SHP77 (cell line): Measurements from ENCODE around the gene EFNB2.

Experiments used
- DNase-seq, 2 experiments: peaks; one replicate each; lab custom pipeline; 2025; lab: John Stamatoyannopoulos, UW

The EFNB2 gene, protein sequence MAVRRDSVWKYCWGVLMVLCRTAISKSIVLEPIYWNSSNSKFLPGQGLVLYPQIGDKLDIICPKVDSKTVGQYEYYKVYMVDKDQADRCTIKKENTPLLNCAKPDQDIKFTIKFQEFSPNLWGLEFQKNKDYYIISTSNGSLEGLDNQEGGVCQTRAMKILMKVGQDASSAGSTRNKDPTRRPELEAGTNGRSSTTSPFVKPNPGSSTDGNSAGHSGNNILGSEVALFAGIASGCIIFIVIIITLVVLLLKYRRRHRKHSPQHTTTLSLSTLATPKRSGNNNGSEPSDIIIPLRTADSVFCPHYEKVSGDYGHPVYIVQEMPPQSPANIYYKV

DNA sequence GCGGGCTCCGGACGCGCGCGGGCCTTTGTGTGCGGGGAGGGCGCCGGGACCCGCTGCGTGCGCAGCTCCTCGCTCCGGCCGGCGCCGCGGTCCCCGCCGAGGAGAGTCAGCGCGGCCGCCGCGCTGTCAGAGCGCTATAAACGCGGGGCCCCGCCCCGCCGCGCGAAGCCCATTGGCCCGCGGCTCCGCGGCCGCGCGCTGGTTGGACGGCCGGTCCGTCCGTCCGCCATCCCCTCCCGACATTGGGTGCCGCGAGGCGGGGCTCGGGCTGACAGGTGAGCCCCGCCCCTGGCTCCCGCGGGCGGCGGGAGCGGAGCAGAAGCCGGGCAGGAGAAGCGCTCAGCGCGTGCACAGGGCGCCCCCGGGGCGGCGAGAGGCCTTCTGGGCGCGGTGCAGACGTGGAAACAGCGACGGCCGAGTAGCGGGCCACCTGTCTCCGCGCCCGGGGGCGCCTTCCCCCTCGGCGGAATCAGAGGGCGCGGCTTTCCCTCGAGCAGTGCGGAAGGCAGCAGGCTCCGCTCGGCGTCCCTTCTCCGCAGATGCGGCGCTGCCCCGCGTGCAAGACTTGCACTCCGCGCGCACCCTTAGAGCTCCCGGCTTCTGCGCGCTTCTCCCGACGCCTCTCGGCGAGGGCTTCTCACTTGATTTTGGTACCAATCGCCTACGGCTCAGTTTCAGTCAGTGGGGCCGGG, at the start of gene EFNB2:
Gene EFNB2, minus strand, starts transcription at position 111 of the 692 bp plus-strand sequence. CDS start 698 bp downstream, outside the sequence.
- peak; percentile 90 to 96 for DNase-seq

DNA sequence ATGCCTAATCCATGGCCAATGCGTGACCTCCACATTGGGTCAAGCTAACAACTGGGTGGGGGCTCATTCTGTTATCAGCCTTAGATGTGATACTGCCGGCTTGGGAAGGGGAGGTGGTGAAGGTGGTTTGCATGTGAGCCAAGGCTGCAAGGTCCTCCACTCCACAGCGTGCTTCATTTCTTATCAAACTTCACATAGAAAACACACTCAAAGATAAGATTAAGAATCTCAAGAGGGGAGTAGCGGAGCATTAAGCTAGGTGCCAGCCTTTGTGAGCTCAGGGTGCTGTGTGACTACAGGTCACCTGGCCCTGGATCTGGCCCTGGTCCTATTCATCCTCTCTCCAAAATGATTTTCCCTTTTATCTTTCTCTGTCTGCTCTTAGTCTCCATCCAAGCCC, 45.8 kb upstream of the EFNB2 start:
- no peak for DNase-seq

DNA sequence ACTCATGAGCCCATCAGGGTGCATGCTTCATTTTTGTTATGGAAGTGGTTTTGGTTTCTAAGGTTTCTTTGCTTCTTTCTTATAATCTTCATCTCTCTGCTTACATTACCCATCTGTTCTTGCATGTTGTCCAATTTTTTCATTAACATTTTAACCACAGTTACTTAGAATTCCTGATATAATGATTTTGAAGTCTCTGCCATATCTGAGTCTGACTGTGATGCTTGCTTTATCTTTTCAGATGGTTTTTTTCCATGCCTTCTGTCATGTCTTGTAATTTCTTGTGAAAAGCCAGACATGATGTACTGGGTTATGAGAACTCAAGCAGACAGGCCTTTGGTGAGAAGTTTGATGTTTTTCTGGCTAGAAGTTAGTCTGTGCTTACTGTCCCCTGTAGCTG, 40.4 kb upstream of the EFNB2 start:
- DNase-seq = no peak

DNA sequence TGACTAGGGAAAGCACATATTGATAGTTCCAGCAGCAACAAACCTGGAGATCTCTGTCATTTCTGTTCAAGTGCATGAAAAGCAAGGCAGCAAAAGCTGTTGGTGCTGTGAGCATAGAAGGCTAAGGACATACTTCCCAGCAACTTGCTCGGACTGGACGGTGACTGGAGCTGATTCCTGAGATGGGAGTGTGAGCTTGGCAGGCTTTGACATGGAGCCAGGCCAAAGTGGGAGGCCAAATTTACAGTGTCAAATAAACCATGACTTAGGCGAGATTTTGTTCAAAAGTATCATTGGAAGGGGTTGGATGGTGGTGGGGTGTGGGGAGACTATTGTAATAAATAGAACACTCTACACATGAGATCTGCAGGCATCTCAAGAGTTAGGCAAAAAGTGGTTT, 38.4 kb upstream of the EFNB2 start:
- DNase-seq = no peak

DNA sequence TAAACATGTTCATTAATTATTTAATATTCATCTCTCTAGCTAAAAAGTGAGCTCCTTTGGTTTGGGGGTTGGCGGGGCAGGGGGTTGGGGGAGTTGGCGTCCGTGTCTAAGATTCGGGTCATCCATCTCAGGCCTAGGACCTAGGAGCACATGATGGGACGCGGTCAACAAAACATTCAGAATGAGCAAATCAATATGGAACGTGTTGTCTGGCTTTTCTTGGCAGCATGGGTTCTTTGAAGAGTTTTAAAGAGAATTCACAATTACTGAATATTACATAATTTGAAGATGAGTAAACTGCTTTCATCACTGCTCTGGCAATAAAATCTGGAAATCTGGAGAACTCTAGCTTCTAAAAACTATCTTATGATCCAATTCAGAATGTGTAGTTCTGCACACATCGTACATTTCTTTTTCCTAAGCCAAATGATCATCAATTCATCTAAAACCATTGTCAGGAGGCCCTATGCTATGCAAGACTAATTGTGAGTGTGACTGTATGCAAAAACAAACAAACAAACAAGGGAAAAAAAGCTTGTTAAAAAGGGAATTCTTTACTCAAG, 37.9 kb upstream of the EFNB2 start:
- DNase-seq = no peak

DNA sequence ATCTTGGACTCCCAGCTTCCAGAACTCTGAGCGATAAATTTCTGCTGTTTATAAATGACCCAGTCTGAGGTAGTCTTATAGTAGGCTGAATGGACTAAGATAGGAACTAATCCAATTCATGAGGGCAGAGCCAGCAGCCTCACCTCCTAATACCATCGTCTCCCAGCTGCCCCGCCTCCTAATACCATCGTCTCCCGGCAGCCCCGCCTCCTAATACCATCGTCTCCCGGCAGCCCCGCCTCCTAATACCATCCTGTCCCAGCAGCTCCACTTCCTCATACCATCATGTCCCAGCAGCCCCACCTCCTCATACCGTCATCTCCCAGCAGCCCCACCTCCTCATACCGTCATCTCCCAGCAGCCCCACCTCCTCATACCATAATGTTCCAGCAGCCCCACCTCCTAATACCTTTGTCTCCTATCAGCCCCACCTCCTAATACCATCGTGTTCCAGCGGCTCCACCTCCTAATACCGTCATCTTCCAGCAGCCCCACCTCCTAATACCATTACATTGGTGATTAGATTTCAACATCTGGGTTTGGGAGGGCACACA, 34.9 kb upstream of the EFNB2 start:
- DNase-seq = peak; percentile 70 to 86

DNA sequence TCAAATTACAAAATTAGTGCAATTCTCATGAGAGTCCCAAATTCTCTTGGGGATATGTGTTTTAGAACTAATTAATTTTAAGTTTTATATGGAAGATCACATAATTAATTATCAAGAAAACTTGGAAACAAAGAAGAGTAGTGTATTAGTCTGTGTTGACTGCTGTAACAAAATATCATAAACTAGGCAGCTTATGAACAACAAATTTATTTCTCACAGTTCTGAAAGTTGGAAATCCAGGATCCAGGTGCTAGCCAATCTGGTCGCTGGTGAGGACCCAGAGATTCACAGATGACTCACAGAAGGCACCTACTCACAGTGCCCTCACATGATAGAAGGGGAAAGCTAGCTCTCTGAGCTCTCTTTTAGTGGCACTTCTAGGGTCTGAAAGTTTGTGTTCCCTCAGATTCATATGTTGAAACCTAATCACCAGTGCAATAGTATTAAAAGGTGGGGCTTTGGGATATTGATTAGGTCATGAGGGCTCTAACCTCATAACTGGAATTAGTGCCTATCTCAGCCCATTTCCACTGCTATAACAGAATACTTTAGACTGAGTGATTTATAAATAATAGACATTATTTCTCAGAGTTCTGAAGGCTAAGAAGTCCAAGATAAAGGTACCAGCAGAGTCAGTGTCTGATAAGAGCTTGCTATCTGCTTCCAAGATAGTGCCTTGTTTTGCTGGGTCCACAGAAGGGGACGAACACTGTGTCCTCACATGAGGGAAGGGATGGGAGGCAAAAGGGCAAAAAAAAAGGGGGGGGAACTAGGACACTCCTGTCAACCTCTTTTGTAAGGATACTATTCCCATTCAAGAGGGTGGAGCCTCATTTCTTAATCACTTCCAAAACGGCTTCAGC, 34.0 kb upstream of the EFNB2 start:
- peak in 1 of 2 experiments; percentile 4 for DNase-seq

DNA sequence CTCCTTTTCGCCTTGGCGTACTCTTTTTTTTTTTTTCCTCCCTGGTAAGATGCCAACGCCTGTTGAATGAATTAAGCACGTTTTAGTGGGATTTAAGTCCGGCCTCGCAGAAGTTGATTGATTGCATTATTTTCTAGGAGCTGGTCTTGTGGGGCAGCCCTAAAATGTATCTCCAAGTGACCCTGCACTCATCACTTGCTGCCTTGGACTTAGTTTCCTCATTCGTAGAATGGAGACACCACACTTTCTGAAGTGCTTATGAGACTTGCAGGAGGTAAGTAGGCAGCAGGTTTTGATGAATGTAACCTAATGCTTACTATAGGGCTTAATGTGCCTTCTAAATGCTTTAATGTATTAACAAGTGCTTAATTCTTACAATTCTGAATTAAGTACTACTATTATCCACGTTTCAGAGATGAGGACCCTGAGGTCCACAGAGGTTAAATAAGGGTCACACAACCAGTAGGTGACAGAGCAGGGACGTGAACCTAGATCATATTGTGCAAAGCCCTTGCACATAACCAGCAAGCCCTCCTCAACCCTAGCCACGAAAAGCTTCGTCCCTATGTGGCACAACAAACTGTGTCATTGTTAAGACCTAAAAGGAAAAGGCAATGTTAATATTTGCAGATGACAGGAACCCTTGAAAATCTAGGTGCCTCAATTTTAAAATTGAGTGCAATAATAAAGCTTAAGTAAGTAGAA, 33.0 kb upstream of the EFNB2 start:
- DNase-seq = peak; percentile 8 to 24

DNA sequence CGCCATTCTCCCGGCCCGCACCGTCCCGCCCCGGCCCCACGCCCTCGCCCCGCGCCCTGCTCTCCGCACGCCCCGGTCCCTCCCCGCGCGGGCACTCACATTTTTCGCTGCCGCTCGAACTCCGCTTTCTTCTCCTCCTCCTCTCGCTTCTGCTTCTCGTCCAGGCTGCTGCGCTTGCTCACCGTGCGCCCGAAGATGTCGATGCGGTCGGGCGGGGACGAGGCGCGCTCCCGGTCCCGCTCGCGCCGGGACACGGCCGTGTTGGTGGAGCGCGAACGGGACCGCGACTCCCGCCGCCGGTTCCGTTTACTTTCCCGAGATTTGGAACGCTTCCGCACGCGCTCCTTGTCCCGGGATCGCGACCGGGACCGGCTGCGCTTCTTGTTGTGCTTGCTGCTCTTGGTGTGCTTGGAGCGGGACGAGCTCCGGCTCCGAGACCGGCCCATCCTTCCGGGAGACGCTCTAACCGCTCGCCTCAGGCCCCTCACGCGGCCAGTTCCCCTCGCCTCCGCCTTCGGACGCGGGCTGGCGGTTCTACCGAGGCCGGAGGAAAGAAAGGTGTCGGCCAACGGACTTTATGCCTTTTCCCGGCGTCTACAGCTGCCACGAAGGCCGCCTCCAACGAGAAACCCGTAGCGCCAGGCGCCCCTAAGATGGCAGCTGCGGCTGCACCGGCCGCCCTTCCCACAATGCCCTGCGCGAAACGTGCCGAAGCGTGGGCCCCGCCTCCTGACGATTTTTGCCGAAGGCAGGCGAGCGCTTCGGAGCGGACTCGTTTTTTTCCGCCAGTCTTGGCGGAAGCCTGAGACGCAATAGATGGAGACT, 32.2 kb upstream of the EFNB2 start, which contains the start of gene ARGLU1:
Gene ARGLU1, minus strand, starts transcription at position 664 of the 825 bp plus-strand sequence. Its CDS starts 218 bp downstream, at position 446.
- DNase-seq = peak; percentile 91 to 96

DNA sequence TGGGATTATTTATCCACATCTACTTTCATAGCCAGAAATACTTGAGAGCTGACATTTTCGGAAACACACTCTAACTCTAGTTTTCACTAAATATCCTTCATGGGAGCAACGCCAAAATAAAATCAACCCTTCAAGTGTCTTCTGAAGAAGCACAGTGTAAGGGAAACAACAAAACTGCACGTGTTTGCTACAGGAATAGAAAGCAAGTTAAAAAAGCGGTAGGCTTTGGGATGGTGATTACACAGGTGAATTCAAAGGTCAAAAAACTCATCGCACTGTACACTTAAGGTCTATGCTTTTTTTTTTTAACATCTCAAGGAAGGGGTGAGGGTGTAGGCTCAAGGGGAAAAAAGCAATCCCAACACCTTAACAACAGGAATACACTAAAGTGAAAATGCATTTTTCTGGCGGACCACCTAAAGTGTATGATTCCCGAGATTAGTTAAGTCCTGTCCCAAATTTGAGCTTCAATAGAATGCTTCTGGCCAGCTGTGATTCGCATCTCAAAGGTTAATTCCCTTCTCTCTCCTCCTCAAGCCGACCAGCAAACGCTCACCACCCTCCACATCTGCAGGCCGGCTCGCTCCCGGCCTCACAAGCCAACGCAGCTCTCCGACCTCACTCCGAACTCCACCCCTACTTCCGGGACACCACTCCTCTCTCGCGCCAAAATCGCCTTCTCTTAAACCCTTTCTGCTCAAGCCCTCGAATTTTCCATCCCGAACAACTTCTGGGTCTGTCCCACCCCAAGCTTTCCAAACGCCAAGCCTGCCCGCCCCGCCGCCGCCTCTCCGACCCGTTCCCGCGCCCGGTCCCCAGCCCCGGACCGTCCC, 31.4 kb upstream of the EFNB2 start:
- peak; percentile 69 to 80 for DNase-seq

DNA sequence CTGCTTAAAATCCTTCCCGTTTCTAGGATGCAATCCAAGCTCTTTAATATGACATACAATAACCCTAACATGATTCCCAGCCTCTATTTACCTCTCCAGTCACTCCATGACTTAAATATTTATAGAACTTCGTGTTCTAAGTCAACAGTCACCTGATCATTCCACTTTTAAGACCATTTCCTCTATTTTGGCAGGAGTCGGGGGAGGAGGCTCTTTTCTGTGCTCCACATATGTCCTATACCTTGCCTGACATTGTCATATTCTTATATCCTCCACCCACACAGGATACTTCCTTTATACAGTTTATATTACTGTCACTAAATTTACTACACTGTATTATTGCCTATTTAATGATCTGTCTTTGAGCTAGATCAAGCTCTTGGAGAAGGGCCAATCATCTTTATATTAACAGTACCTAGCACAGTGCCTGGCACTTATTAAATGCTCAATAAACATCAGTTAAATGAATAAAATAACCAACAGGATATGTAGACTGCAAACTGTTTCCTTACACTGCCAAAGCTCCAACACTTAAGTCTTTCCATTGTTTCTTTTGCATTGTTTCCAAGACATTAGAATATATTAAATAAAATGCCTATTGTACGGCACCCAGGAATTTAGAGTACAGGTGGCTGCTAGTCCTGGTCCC, 29.8 kb upstream of the EFNB2 start:
- DNase-seq = no peak

DNA sequence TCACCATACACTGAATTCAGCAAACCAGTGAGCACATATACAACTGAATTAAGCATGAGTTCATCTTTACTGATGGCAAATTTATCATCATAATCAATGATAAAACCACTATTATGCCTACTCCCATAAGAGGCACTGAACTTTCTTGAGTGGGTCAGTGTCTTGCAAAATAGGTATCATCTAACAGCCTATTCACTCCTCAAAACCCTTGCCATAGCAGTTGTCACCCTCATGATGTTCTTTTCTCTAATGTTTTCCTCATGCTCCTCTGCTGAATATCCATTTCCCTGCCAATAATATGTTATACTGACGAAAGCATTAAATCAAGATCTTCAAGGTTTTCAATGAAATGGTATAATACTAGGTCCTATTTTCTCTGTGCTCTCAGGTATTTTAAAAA, 26.8 kb upstream of the EFNB2 start:
- no peak for DNase-seq

DNA sequence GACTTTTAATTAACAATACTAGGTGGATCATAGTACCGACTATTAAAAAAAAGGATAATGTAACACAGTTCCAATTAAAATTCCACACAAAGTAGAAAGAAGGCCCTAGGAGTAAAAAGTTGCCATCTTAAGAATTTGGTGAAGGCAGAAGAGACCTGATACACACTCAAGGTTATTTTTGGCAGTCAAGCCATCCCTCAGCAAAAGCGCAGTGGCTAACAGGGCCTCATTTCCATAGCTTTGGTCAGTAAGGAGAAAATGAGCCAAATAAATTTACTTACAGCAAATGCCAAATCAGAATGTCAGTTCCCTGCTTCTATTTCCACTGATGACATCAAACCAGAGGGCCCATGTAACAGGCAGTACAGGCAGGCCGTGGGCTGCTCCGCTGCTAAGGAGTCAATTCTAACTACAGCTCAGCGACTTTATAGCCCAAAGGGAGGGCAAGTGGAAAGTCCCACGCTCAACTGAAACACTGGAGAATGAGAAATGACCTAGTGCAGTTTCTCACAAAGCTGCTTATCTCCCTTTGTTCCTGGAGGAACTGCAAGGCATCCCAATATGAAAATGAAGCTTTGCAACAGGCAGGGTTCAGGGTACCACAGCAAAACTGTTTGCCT, 26.2 kb upstream of the EFNB2 start:
- no peak for DNase-seq

DNA sequence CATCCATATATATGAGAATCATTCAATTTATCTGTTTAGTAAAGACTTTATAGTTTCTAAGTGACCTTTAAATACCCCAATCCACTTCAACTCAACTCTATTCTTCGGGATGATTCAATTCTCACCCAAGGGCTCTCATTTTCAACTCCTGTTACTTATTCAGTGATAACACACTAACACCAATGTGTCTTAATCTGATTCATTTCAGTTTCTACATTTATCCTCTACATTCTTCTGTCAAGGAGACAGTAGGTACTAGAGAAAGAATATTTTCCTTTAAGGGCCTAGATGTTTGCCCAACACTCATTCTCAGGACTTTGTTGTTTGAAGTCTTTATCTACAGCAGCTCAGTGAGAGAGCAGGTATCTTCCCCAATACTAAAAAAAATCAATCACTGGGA, 25.4 kb upstream of the EFNB2 start:
- DNase-seq = no peak

DNA sequence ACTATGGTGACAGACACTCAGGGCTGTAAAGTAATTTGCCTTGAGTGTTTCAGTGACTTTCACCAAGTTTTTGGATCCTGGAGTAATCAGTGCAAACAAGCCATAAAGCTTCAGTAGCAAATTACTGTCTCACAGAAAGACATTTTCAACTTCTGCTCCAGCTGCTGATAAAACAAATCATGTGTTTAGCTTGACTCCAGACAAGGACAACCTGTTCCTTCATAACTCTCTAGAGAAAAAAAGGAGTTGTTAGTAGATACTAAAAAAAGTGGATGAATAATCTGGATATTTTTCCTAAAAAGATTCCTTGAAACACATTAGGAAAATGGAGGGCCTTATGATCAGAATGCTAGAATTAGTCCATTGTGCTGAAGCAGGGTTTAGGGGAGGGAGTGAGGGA, 23.1 kb upstream of the EFNB2 start:
- no peak for DNase-seq

DNA sequence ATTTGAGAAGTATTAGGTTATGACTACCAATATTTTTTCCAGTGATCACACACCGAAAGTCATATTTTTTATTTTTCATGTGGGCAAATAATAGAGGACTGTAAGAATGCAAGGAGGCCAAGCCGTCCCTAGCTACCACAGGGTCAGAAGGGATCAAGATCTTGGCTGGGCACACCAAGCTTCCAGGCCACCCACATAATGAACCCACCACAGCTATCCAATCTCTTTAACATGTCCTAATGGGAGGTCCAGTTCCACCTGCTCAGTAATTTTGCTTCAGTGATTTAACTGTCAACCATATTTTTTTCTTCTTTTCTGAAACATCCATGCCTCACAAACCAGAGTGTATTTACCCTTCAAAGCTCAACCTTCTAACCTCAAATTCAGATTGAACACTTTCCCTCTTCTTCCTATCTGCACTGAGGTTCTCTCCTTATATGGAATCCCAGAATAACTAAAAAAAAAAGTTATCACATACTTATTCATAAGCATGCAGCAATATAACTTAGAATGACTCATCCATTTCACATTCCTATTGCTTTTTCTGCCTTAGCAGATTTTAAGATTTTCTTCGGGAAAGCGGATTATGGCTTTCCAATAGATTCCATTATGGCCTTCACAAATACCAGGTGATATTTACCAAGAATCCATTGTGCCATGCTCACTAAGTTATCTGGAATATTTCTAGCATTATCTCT, 20.3 kb upstream of the EFNB2 start:
- no peak for DNase-seq

DNA sequence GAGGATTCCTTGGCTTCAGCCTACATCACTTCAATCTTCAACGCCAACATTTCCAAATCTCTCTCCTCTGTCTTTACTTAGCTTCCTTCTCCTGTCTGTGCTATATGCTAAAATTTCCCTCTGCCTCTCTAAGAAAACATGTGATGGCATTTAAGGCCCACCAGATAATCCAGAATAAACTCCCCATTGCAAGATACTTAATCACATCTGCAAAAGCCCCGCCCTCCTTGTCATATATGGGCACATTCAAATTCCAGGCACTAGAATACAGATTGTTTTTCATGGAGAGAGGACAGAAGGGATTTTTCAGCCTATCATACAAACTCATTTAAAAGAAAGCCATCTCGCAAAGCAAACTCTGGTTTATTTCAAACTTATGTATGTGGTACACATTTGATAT, 16.3 kb upstream of the EFNB2 start:
- DNase-seq = no peak

DNA sequence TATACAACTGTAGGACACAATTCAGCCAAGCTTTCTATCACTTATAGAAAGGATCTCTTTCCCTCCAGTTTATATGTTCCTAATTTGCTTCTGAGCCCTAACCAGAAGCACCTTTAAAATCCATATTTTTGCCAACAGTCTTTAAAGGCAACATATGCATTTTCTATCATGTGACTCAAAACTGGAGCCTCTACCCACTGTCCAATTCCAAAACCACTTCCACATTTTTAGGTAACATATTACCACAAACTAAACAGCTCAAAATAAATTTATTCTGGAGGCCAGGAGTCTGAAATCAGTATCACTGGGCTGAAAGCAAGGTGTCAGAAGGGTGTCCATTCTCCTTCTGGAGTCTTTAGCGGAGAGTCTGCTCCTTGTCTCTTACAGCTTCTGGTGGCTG, 15.9 kb upstream of the EFNB2 start:
- DNase-seq = no peak
